Measurements from ENCODE around the gene DENND2A. TPM values are rescaled to one million over a fixed set of nuclear protein-coding genes. Genes with fewer than 3 reads are reported as not detected.
A peak's percentile ranks its signal among the peaks of the same experiment; 100 is the strongest.
"Not testable (repeated sequence)": the region's sequence is repeated elsewhere in the genome, so short reads cannot be mapped to it uniquely, and the experiment has no call there.

DENND2A gene
- total RNA-seq, 2 donors from 2014 or later, result 9.2 to 10.5 TPM

- H3K27ac ChIP-seq, result peak overlapping the region; percentile 16 to 69
- peaks cover 0 to 17% of the 10 kb centered on the region in 2 donors for H3K4me1 ChIP-seq
- no peak overlapping the region for H3K4me3 ChIP-seq
- DNase-seq (ENCODE audit: low spot score), result peak; percentile 94
- H3K36me3 ChIP-seq, result peaks cover 18% of the 10 kb centered on the region
- peak; percentile 81 to 89 for TF ChIP-seq CTCF (IDR thresholded peaks at IDR 0.05)
- no peaks in the 10 kb centered on the region for H3K9me3 ChIP-seq
- no peaks in the 10 kb centered on the region for H3K27me3 ChIP-seq
Observed at GRCh38 chr7:140517546-140518369, 122.9 kb downstream of the DENND2A start.

DNA sequence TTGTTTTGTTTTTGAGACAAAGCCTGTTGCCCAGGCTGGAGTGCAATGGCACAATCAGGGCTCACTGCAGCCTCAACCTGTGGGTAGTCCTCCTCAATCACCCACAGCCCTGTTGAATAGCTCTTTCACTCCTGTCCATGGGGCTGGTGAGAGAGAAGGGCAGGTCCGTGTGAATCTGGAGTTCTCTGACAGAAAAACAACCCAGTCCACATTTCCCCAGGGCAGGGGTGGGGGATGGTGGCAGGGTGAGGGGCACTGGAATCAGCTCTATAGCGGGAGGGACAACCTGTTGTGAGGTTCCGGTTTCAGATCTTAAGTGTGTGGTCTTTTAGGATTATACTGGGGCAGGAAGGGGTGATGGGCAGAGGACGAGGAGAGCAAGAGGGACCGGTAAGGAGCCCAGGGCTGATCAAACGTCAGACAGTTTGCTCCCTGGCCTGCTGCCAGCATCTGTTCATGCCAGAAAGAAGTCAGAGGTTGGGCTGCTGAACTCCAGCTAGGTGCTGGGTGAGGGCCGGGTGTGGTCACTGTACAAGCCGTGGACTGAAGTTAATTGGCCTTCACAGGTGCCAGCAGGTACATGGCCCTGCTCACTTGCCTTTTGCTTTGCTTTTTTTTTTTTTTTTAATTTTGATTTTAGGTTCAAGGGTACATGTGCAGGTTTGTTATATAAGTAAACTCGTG, 128.2 kb downstream of the DENND2A start:
- peaks cover 0 to 5% of the 10 kb centered on the region in 2 donors for H3K4me1 ChIP-seq
- DNase-seq (ENCODE audit: low spot score), result no peak
- TF ChIP-seq CTCF (IDR thresholded peaks at IDR 0.05), result no peak
- no peaks in the 10 kb centered on the region for H3K9me3 ChIP-seq
- no peaks in the 10 kb centered on the region for H3K27me3 ChIP-seq
- no peaks in the 10 kb centered on the region for H3K36me3 ChIP-seq
- no peak overlapping the region for H3K4me3 ChIP-seq
- peak overlapping the region in 1 of 2 donors; percentile 21 for H3K27ac ChIP-seq

GRCh38 chr7:140509789-140510188, 130.8 kb downstream of the DENND2A start:
- H3K9me3 ChIP-seq, result no peaks in the 10 kb centered on the region
- no peaks in the 10 kb centered on the region for H3K36me3 ChIP-seq
- DNase-seq (ENCODE audit: low spot score), result no peak
- TF ChIP-seq CTCF (IDR thresholded peaks at IDR 0.05), result no peak
- no peak overlapping the region for H3K27ac ChIP-seq
- no peak overlapping the region for H3K4me3 ChIP-seq
- H3K27me3 ChIP-seq, result no peaks in the 10 kb centered on the region
- H3K4me1 ChIP-seq, result peaks cover 0 to 17% of the 10 kb centered on the region in 2 donors

GRCh38 chr7:140507556-140507955, 133.1 kb downstream of the DENND2A start:
- not testable (repeated sequence) for H3K27me3 ChIP-seq; H3K9me3 ChIP-seq; DNase-seq (ENCODE audit: low spot score); H3K4me3 ChIP-seq; H3K36me3 ChIP-seq
- peak overlapping the region; percentile 86 for H3K27ac ChIP-seq
- H3K4me1 ChIP-seq, result peaks cover 0 to 17% of the 10 kb centered on the region in 2 donors

- H3K27me3 ChIP-seq, result no peaks in the 10 kb centered on the region
Observed at GRCh38 chr7:140506788-140507464, 133.7 kb downstream of the DENND2A start.

More at GRCh38 chr7:140506788-140507464, 133.7 kb downstream of the DENND2A start:
- TF ChIP-seq CTCF (IDR thresholded peaks at IDR 0.05), result peak in 1 of 2 donors; percentile 44
- Histone ChIP-seq H3K4me3 (no peak overlapping the region), H3K4me1 (peaks cover 0 to 12% of the 10 kb centered on the region in 2 donors), H3K9me3 (no peaks in the 10 kb centered on the region), H3K36me3 (no peaks in the 10 kb centered on the region), H3K27ac (peak overlapping the region; percentile 86)
- peak; percentile 63 for DNase-seq (ENCODE audit: low spot score)

Data from right atrium auricular region (tissue), 2 donors.